Fibroblast of villous mesenchyme (primary cell): ENCODE data around the gene STK39. TPM values are rescaled to one million over a fixed set of nuclear protein-coding genes. Genes with fewer than 3 reads are reported as not detected.

Source experiments
- DNase-seq: peaks from one replicate; pipeline ENCODE4 v3.0.0-alpha.2; 2010; ENCODE audit warnings: low read depth
- H3K4me3 ChIP-seq: 2 replicates; pipeline ENCODE4 v1.5.1; 2011; ENCODE audit warnings: low read depth, mild to moderate bottlenecking, low read length
- total RNA-seq: library from RNA; depleted of rRNA; stranded (reverse); fragments of >200 nt; gene quantifications from 2 replicates; pipeline ENCODE4 v1.2.3, GENCODE V29; 2012
- TF ChIP-seq, protein P1 (sequence below): IDR thresholded peaks from 2 replicates; pipeline ENCODE4 v1.5.1; 2012; ENCODE audit warnings: low read depth, mild to moderate bottlenecking, low read length; ENCODE audit not compliant: insufficient read depth

Gene STK39
- total RNA-seq, 1 donor, result 27.2 TPM

- DNase-seq, result no peak
- TF ChIP-seq, protein P1, sequence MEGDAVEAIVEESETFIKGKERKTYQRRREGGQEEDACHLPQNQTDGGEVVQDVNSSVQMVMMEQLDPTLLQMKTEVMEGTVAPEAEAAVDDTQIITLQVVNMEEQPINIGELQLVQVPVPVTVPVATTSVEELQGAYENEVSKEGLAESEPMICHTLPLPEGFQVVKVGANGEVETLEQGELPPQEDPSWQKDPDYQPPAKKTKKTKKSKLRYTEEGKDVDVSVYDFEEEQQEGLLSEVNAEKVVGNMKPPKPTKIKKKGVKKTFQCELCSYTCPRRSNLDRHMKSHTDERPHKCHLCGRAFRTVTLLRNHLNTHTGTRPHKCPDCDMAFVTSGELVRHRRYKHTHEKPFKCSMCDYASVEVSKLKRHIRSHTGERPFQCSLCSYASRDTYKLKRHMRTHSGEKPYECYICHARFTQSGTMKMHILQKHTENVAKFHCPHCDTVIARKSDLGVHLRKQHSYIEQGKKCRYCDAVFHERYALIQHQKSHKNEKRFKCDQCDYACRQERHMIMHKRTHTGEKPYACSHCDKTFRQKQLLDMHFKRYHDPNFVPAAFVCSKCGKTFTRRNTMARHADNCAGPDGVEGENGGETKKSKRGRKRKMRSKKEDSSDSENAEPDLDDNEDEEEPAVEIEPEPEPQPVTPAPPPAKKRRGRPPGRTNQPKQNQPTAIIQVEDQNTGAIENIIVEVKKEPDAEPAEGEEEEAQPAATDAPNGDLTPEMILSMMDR, result no peak
- no peak overlapping the region for H3K4me3 ChIP-seq
These were observed 62.5 kb downstream of the STK39 start for GRCh38 chr2:168184681-168185513.

DNA sequence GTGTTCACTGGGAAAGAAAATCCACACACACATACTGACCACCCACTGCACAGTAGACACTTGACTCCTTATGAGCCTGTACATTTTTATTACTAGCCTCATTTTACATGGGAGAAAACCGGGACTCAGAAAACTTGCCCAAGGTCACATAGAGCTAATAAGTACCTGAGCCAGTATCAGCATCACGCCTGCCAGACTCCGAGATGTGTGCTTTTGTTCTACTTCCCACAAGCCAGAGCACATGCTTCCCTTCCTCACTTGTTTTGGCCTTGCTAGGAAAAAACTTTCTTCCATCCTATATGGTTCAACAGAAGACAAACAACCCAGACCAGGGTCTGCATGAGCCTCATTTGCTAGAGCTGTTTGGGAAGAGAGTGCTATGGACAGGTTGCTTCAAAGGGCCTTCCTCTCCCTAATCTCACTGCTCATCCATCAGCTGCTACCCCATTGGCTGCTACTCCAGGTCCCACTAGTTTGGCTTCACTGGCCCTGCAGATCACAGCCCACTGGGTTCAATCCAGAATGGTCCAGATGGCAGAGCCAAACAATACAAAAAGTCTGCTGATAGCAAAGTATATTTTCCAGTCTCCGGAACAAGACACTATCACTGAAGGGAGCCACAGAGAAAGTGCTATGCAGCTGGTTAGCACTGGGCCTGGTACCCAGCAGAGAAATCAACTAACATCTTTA lies 63.9 kb downstream of the STK39 start:
- H3K4me3 ChIP-seq, result no peak overlapping the region
- DNase-seq, result no peak
- TF ChIP-seq, protein P1, result no peak

DNA sequence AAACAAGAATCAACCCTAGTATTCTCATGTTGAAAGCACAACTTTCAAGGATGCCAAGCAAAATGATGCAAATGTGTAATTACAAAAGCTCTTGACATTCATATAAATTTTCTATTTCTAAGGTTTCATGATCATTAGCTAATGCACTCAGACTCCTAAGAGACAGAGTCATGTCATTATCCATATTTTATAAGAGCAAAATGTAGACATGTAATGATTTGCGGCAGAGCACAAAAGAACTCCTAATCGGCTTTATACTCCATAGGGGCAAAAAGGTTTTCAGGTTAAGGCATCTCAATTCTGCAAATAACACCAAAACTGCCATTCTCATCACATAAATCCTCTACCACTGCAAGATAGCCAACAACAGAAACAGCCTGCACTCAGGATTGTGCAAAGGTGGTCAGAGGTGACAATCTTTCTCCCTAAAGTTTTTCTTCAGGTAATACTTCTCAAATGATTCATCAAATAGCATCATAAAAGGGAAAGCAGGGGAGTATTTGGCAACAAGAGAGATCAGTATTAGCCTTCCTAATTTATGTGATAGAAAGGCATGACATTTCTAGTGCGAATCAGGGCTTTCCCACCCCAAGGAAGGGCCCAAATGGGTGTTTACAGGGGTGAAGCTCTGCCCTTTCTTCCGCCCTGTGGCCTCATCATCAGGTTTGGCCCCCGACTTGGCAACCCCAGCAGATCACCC lies 64.7 kb downstream of the STK39 start:
- H3K4me3 ChIP-seq, result no peak overlapping the region
- DNase-seq, result no peak
- TF ChIP-seq, protein P1, result no peak

DNA sequence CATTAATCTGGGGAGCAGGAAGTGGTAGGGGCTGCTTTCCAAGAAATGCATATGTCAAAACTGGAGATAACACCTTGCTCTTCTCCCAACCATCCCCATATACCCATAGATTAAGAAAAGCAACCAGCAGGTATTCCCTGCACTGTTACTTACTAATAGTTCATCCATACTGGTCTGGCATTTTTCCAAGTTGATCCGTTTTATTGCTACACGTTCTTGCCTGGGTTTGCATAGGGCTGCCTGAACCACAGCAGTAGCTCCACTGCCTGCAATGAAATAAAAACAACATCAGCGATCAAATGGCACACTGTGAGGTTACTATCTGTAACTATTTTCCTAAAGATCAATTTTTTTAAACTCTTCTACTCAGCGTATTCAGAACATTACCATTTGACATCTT lies 65.6 kb downstream of the STK39 start:
- H3K4me3 ChIP-seq, result no peak overlapping the region
- TF ChIP-seq, protein P1, result no peak
- no peak for DNase-seq

- TF ChIP-seq, protein P1, result no peak
- no peak for DNase-seq
- no peak overlapping the region for H3K4me3 ChIP-seq
These were observed 66.5 kb downstream of the STK39 start for GRCh38 chr2:168180914-168181313.

GRCh38 chr2:168180483-168180882 lies 66.9 kb downstream of the STK39 start:
- no peak for DNase-seq
- TF ChIP-seq, protein P1, result no peak
- no peak overlapping the region for H3K4me3 ChIP-seq
